Activated CD4-positive, CD25-positive, alpha-beta regulatory T cell treated with anti-CD3 and anti-CD28 coated beads, Interleukin-2, amount 50 U/mL, for 16 hours (primary cell): Measurements from ENCODE around the gene KMT2D.

ENCODE experiments used
- DNase-seq: peaks from one replicate; pipeline ENCODE4 v3.0.0-alpha.2; 2020; ENCODE audit warnings: low read depth, low spot score

KMT2D gene

DNA sequence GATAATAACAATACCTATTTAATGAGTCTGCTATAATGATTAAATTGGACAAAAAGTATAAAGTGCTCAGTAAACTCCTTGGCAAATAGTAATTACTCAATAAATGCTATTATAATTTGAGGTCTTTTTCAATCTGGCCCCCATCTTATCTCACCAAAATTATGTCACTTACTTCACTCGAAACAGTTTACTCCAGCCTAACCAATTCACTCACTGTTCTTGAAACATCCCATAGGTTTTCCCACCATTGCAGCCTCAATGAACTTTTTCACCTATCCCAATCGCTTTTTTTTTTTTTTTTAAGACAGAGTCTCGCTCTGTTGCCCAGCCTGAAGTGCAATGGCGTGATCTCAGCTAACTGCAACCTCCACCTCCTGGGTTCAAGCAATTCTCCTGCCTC, 24.6 kb downstream of the KMT2D start:
- DNase-seq = no peak

DNA sequence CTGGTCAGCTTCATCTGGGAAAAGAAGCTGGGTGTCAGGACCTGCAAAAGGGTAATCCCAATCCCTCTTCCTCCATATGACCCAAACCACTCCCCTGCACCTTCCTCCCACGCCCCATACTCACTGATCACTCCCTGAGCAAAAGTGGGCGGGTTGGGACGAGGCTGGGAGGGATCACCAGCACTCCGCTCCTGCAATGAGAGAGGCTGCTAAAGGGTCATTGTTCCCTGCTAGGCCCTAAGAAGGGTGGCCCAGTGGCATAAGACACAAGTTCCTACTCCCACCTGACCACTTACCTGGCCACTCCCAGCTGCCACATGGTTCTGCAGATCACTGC, 26.3 kb downstream of the KMT2D start:
- no peak for DNase-seq

DNA sequence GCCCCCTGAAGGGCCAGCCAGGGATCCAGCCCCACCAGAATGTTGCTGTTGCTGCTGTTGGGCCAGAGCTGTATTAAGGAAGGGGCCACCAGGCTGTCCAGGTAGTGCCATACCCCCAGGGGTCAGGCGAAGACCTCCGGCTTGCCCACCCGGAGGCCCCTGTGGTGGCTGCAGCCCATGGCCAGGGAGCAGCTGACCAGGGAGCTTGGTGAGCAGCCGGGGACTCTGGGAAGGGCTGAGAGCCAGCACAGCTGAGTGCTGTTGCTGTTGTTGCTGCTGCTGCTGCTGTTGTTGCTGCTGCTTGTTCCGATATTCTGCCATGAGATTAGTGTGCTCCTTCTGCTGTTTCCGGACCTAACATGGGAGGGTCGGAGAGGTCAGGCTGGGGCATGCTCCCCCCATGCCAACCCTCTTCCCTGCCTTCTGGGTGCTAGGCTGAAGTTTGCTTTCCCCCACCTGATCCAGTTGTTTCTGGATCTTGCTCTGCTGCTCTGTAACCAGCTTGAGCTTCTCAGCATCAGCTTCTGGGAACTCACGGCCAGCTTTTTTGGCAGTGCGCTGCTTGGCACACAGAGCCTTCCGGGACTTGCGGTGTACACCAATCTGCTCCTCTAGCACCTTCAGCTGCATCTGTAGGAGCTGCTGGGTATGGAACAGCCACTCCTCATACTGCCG, 26.8 kb downstream of the KMT2D start:
- no peak for DNase-seq

DNA sequence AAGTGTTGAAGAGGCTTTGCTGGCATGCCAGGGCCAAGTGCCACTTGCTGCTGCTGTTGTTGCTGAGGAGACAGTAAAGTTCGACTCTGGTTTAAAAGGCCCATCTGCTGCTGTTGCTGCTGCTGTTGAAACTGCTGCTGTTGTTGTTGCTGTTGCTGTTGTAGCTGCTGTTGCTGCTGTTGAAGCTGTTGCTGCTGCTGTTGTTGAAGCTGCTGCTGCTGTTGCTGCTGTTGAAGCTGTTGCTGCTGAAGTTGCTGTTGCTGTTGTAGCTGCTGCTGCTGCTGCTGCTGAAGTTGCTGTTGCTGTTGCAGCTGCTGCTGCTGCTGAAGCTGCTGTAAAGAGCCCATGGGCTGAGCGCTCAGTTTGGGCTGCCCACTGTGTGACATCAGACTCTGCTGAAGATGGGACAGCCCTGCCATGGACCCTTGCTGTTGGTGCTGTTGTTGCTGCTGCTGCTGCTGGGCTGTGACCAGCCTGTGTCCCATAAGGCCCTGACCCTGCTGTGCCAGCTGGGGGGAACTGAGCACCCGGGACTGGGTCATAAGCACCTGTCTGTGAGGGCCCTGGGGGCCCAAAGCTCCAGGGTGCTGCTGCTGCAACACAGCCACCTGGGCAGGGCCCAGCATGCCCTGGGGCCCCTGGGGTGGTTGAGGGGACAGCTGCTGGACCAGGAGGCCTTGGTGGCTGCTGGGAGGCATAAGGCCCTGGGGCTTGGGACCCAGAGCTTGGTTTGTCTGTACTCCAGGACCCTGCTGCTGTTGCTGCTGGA, 27.7 kb downstream of the KMT2D start:
- DNase-seq = no peak

DNA sequence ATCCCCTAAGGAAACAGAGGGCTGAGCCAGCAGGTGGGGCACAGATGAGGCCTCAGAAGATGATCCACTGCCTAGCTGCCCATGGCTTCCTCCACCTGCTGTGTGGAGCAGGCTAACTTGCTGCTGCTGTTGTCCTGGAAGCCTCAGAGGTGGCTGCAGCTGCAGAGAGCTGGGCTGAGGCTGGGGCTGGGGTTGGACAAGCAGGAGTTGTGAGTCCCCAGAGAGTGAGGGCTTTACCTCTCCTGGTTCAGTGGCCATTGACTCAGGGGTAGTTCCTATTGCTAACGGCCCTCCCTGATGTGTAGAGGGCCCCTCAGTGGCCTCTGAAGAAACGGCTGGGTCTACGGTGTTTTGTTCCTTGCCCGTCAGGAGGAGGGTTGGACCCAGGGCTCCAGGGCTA, 28.3 kb downstream of the KMT2D start:
- DNase-seq = no peak

DNA sequence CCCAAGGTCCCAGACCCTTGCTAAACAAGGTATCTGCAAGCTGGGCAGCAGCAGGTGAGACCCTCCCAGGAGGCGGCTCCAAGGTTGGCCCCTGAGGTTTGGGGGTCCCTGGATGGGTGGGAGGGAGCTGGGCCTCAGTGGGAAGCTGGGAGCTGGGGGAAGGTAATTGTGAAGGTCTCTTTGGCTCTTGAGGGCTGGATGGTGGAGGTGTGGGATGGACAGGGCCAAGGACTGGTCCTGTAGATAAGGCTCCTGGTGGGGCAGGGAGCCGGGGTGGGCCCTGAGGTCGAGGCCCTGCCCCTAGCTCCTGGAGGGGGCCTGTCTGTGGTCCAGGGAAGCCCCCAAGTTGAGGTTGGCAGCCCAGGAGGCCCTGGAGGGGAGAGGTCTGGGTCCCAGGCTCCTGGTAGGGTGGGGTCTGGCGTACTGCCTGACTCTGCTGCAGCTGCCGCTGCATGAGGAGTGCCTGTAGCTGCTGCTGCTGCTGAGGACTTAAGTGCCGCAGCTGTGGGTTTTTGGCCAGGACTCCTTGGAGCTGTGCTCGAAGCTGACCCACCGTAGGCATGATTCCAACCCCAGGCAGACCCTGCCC, 28.9 kb downstream of the KMT2D start:
- no peak for DNase-seq

DNA sequence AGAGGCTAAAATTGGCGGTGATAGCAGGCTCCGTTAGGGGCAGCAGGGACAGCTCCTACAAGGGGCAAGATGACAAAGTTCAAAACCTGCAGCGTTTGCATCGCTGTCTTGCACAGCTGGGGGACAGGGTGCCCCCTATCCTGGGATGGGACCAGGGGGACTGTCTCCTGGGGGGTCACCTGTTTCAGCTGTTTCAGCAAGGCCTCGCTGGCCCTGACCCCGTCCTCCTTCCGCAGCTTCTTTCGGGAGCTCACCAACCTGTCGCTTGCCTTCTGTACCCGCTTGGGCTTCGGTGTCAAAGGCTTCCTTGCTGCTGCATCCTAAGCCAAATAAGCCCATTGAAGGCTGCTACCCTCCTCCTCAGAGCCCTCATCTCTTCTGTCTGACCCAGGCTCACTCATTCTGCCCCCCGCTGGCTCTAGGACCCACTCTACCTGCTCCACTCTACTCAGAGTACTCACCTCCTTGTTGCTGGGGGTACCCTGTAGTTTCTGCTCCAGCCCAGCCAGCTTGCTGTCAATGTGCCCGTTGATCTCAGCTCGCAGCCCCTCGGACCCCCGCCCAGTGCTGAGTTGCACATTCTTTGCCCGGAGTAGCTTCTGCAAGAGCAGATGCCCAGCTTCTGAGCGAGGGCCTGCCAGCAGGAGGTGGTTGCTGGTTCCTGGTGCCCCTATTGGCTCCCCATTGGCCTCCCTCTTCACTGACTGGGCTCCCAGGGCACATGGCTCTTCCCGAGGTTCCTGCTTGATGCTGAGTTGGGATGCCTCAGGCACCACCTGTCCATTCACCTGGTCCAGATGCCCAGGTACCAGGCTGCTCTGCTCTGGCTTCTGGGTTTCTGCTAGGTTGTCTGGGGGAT, 29.7 kb downstream of the KMT2D start:
- DNase-seq = no peak

DNA sequence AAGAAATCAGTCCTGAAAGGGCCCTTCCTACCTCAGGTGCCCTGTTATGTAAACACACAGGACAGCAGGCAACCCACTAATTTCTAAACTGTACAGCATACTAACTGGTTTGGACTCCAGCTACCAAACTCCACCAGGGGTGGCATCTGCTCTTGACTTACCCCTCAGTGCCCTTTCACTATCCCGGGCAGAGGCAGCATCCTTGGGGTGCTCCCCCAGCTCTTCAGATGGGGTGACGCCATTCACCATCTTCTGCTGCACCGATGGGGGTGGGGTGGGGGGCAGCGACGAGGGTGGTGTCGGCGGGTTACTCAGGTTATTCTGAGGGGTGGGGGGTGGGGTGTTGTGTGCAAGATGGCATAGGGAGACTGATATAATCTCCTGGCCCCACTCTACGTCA, 30.5 kb downstream of the KMT2D start:
- no peak for DNase-seq

DNA sequence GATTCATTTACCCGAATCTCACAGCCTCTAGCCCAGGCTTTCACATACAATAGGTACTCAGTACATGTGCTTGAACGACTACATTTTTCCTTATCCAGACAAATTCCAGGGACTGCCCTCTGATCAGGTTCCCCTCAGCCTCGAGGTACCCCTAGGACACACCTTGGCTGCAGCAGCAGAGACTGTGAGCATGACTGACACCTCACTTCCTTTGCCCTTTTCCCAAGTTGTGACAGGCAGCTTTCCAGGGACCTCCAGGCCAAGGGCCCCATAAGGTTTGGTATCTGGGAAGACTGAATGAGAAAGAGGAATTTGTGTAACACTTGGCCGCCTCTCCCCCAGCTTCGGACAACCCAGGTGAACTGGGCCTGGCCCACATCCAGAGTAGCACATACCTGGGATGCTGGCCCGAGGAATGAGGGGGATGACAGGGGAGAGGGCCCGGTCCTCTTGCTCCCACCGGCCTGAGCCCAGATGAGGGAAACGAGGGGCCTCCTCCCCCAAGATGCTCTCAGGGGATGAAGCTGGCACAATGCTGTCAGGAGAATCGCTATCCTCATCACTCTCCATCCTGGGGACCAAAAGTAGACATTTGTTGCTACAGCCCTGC, 31.8 kb downstream of the KMT2D start:
- DNase-seq = no peak

DNA sequence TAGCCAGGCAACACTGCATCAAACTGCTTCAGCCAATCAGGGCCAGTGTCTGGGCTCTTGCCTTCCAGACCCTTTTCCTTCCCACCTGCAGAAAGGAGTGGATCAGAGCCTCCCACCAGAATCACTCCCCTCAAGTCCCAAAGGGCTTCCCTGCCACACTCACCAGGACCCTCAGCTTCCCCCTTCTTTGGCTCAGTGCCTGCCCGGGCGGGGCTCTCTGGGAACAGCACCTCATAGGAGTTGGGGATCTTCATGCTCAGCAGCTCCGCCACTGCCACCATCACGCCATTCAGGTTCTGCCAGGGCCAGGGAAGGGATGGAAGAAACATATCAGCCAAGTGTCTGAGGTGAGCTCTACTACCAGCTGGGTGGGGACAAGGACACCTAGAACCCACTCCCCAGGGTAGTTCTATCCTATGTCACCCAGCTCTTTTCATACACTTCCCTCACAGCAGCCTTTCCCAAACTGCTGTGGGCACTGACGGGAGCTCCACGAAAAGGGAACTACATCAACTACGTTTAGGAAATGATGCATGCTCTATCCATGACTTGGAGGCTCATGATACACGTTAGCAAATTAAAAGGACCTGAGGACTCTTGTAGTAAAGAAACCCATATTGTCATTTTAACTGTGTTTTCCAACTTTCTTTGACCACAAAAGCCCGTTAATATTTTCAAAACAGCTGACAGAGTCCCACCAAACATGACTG, 32.6 kb downstream of the KMT2D start:
- no peak for DNase-seq

DNA sequence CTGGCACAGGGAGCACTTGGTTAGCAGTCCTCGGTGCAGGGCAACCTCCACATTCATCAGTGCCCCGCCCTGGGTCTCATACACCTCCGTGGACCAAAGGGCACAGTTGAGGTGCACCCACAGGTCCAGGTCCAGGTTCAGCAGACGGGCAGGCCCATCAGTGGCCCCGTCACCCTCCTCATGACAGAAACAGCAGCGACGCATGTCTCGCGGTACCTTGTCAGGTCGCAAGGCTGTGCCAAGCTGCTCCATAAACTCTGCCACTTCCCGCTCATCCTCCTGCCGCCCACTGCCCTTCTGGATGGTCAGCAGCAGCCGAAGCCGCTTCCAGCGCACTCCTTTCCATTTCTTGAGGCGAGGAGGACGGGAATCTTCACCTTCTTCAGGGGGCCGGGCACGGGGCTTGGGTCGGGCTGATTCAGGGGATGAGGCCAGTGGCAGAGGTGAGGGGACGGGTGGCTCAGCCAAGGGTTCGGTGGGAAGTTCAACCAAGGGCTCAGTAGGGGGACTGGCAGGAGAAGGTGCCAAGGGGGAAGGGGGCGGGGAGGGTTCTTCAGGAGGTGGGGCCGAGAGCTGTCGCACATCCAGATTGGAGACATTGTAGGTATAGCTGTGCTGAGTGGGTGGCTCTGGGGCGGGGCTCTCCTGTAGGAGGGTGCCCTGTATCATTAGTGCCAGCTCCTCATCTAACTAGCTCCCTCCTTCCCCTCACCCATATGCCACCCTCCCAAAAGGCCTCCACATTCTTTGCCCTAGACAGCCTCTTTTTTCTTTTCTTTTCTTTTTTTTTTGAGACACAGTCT, 33.7 kb downstream of the KMT2D start:
- no peak for DNase-seq

DNA sequence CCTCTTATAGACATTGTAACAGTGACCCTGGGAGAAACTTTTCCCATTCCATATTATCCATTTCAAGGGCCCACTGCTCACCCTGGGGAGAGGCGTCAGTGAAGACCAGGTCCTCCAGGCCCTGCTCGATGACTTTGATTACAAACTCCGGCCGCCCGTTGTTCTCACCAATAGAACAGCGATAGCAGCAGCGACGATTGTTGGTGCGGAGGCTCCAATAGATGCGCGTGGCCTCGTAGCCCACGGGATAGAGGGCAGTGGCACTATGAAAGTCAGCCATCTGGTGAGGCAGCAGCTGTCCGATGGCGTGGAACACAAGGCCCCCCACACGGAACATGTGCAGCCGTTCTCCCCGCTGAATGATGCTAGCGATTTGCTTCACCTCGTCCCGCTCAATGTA, 34.5 kb downstream of the KMT2D start:
- DNase-seq = no peak

DNA sequence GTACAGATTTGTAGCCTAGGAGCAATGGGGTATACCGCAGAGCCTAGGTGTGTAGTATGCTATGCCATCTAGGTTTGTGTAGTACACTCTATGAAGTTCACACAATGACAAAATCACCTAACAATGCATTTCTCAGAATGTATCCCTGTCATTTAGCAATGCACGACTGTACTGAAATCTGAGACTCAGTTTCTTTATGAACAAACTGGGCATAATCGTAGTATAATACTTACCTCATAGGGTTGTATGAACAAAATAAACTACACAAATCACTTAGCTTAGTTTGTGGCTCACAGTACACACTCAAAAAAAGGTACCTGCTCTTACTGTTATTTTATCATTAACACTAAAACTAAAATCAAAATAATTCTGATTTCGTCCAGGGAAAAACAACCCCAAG, 35.1 kb downstream of the KMT2D start:
- no peak for DNase-seq

DNA sequence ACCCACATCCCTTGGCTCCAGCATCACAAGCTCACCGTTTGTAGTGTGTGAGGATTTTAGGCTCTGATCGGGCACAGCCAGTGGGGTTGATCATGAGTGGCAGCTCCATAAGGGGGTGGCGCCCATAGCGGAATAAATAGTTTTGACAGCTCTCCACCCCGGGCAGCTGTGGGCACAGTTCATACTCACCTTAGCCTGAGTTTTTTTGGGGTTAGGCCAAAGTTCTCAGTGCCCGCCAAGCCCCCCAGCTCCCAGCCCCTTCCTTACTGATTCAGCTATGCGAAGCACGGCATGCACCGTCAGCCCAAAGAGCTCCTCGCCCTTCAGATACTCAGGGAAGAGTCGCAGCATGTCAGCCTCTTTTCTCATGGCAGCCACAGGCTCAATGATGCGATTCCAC, 36.1 kb downstream of the KMT2D start:
- no peak for DNase-seq

DNA sequence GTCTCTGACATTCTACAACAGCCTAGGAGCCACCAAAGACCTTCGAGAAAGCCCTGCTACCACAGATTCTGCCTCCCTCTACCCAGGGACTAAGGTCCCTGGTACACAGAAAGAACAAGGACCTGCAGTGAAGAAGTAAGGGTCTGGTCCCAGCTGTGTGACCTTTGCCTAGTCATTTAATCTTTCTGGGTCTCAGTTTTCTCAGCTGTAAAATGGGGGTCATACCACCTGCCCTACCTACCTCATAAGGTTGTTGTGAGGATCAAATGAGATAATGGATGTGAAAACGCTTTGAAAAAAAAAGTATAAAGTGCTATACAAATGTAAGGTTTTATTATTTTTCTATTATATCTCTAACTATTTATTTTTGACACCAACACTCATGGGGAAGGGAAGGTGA, 36.8 kb downstream of the KMT2D start:
- no peak for DNase-seq

DNA sequence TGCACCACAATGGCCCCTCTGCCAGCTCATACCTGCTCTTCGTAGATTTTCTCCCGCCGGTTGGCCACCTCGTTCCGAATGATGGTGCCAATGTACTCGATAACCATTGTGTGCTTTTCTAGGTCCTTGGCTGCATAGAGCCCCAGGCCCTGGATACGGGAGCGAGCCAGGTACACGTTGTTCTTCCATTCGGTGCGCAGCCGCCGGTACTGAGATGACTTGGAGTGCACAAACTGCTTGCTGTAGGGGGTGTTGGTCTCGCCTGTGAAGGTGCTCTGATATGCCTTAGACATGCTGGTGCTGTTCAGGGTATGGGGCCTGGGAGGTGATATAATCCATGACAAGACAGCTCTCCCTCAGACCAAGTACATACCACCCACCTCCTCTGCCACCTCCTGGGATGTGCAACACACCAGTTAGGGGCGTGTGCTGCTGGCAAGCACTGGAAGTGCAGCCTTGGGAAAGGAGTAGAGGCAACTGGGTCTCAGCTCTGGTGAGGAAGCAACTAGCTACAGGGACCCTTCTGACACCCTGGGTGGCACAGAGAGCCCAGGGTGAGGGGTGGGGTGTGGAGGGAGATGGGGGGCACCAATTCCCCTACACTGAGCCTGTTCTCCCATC, 37.9 kb downstream of the KMT2D start:
- no peak for DNase-seq

DNA sequence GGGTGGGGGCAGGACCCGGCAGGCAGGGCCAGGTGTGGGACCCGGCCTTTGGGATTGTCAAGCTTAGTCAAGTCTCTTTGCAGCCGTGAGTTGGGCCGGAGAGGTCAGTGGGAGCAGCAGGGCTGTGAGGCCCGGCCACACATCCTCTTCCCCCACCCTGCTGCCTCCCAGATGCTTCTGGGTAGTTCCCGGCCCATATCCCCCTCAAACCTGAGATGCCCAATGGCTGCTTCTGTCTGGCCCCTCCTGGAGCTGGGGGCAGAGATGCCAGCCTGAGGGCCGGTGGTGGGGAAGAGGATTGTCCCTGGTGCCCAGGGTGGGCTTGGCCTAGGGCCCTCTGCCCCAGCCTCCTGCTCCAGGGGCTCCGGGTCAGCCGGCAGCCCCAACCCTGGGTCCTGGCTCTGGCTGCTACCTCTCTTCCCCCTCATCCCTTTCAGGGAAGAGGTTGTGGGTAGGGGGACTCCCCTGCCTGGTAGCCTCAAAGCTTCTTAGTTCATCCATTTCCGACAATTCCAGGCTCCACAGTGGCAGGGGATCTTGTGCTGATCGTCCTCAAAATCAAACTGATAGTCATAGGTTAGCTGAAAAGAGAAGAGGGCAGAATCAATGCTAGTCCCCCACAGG, 39.2 kb downstream of the KMT2D start:
- no peak for DNase-seq

DNA sequence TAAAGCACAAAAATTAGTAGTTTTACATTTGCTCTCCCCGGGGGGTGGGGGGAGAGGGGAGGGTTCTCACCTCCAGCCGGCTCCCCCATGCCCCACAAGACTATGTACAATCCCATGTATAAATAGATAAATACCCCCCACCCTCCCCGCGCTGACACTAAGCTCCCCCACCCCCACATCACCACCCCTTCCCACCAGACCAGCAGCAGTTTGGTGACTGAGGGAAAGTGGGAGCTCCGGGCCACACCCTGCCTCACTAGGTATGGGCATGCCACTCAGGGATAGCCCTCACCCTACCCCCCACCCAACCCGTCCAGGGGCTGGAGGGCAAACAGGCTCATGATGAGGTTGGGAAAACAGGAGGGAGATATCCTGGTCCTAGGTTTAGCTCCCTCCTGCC, 40.2 kb downstream of the KMT2D start:
- DNase-seq = no peak
